Neuron (in vitro differentiated cells): ENCODE data around the gene CHST13.

Source experiments
- H2AFZ ChIP-seq: one replicate; pipeline ENCODE4 v1.6.1; 2013; ENCODE audit warnings: low read depth, mild to moderate bottlenecking, inconsistent platforms, low read length, moderate library complexity
- H3K27me3 ChIP-seq: one replicate; pipeline ENCODE4 v1.6.1; 2013; ENCODE audit warnings: low read length; ENCODE audit not compliant: insufficient read depth
- H3K36me3 ChIP-seq: one replicate; pipeline ENCODE4 v1.6.1; 2013; ENCODE audit warnings: low read length; ENCODE audit not compliant: insufficient read depth
- H3K4me1 ChIP-seq: one replicate; pipeline ENCODE4 v1.6.1; 2013; ENCODE audit warnings: low read length; ENCODE audit not compliant: insufficient read depth
- H3K4me3 ChIP-seq: 2 replicates; pipeline ENCODE4 v1.5.1; 2013; ENCODE audit warnings: mild to moderate bottlenecking, low read length, moderate library complexity
- H3K9me3 ChIP-seq: one replicate; pipeline ENCODE4 v1.6.1; 2013; ENCODE audit warnings: low read length

The CHST13 gene

GRCh38 chr3:126483321-126483761 lies 40.6 kb upstream of the CHST13 start:
- Histone ChIP-seq H2AFZ (no peak overlapping the region), H3K4me3 (no peak overlapping the region), H3K36me3 (no peaks in the 10 kb centered on the region), H3K4me1 (peaks cover 25% of the 10 kb centered on the region), H3K27me3 (peaks cover 16% of the 10 kb centered on the region), H3K9me3 (no peaks in the 10 kb centered on the region)

- peaks cover 22% of the 10 kb centered on the region for H3K4me1 ChIP-seq
- no peaks in the 10 kb centered on the region for H3K9me3 ChIP-seq
- no peak overlapping the region for H3K4me3 ChIP-seq
- H3K27me3 ChIP-seq: peaks cover 12% of the 10 kb centered on the region
- H3K36me3 ChIP-seq: no peaks in the 10 kb centered on the region
- H2AFZ ChIP-seq: no peak overlapping the region
These were observed 39.8 kb upstream of the CHST13 start for GRCh38 chr3:126484148-126484547.

GRCh38 chr3:126484662-126485061 lies 39.3 kb upstream of the CHST13 start:
- peaks cover 10% of the 10 kb centered on the region for H3K27me3 ChIP-seq
- no peaks in the 10 kb centered on the region for H3K36me3 ChIP-seq
- H3K4me1 ChIP-seq: peaks cover 22% of the 10 kb centered on the region
- no peak overlapping the region for H2AFZ ChIP-seq
- no peak overlapping the region for H3K4me3 ChIP-seq
- no peaks in the 10 kb centered on the region for H3K9me3 ChIP-seq

- no peaks in the 10 kb centered on the region for H3K36me3 ChIP-seq
- H2AFZ ChIP-seq: no peak overlapping the region
- no peaks in the 10 kb centered on the region for H3K9me3 ChIP-seq
- H3K4me3 ChIP-seq: no peak overlapping the region
- H3K4me1 ChIP-seq: peaks cover 22% of the 10 kb centered on the region
- H3K27me3 ChIP-seq: peaks cover 7% of the 10 kb centered on the region
These were observed 38.6 kb upstream of the CHST13 start for GRCh38 chr3:126485176-126485897.

- Histone ChIP-seq H2AFZ (no peak overlapping the region), H3K27me3 (peaks cover 3% of the 10 kb centered on the region), H3K4me1 (peaks cover 22% of the 10 kb centered on the region), H3K9me3 (no peaks in the 10 kb centered on the region), H3K4me3 (no peak overlapping the region), H3K36me3 (no peaks in the 10 kb centered on the region)
These were observed 38.0 kb upstream of the CHST13 start for GRCh38 chr3:126485956-126486355.

GRCh38 chr3:126486360-126486847 lies 37.6 kb upstream of the CHST13 start:
- Histone ChIP-seq H3K9me3 (no peaks in the 10 kb centered on the region), H3K27me3 (peaks cover 3% of the 10 kb centered on the region), H3K36me3 (no peaks in the 10 kb centered on the region), H2AFZ (no peak overlapping the region), H3K4me1 (peaks cover 22% of the 10 kb centered on the region), H3K4me3 (no peak overlapping the region)

GRCh38 chr3:126487151-126487771 lies 36.7 kb upstream of the CHST13 start:
- Histone ChIP-seq H3K27me3 (peaks cover 2% of the 10 kb centered on the region), H2AFZ (no peak overlapping the region), H3K4me1 (peaks cover 22% of the 10 kb centered on the region), H3K4me3 (no peak overlapping the region), H3K9me3 (no peaks in the 10 kb centered on the region), H3K36me3 (no peaks in the 10 kb centered on the region)

- Histone ChIP-seq H3K36me3 (no peaks in the 10 kb centered on the region), H3K27me3 (peaks cover 8% of the 10 kb centered on the region), H3K4me1 (peaks cover 22% of the 10 kb centered on the region), H3K9me3 (no peaks in the 10 kb centered on the region), H3K4me3 (no peak overlapping the region), H2AFZ (no peak overlapping the region)
These were observed 35.8 kb upstream of the CHST13 start for GRCh38 chr3:126488185-126488584.

- Histone ChIP-seq H3K9me3 (no peaks in the 10 kb centered on the region), H3K4me3 (no peak overlapping the region), H3K36me3 (no peaks in the 10 kb centered on the region), H3K4me1 (peaks cover 22% of the 10 kb centered on the region), H2AFZ (no peak overlapping the region), H3K27me3 (peaks cover 11% of the 10 kb centered on the region)
These were observed 34.9 kb upstream of the CHST13 start for GRCh38 chr3:126488886-126489569.

GRCh38 chr3:126490619-126491018 lies 33.3 kb upstream of the CHST13 start:
- Histone ChIP-seq H3K36me3 (no peaks in the 10 kb centered on the region), H3K27me3 (peaks cover 16% of the 10 kb centered on the region), H3K9me3 (no peaks in the 10 kb centered on the region), H3K4me1 (peaks cover 8% of the 10 kb centered on the region), H3K4me3 (no peak overlapping the region), H2AFZ (no peak overlapping the region)

GRCh38 chr3:126491221-126492013 lies 32.5 kb upstream of the CHST13 start:
- H3K36me3 ChIP-seq: no peaks in the 10 kb centered on the region
- peaks cover 16% of the 10 kb centered on the region for H3K27me3 ChIP-seq
- H3K4me1 ChIP-seq: peaks cover 2% of the 10 kb centered on the region
- H3K4me3 ChIP-seq: no peak overlapping the region
- no peak overlapping the region for H2AFZ ChIP-seq
- H3K9me3 ChIP-seq: no peaks in the 10 kb centered on the region

GRCh38 chr3:126493051-126493450 lies 30.9 kb upstream of the CHST13 start:
- Histone ChIP-seq H3K36me3 (no peaks in the 10 kb centered on the region), H3K4me3 (no peak overlapping the region), H3K27me3 (peaks cover 16% of the 10 kb centered on the region), H2AFZ (no peak overlapping the region), H3K4me1 (no peaks in the 10 kb centered on the region), H3K9me3 (no peaks in the 10 kb centered on the region)
